ENCODE data around the gene SLC16A3.

Gene SLC16A3

GRCh38 chr17:82184761-82185160 lies 44.1 kb upstream of the SLC16A3 start:
- Histone ChIP-seq H3K14ac (ENCODE audit: low read length) (no peak overlapping the region), H3K36me3 (ENCODE audit: control insufficient read depth in 1 of 2, insufficient read depth in 2 of 2, low read length in 2 of 2) (peaks cover 26 to 34% of the 10 kb centered on the region in 2 experiments), H3K4me1 (ENCODE audit: control insufficient read depth in 1 of 2, insufficient read depth in 2 of 2, low read length in 2 of 2) (no peaks in the 10 kb centered on the region), H2AK5ac (ENCODE audit: low read length) (no peak overlapping the region), H2BK120ac (ENCODE audit: insufficient read depth, low read length, poor library complexity) (no peak overlapping the region), H2AFZ (ENCODE audit: insufficient read depth, low read length, poor library complexity) (no peak overlapping the region), H3K4me3 (ENCODE audit: low read depth, low read length) (no peak overlapping the region), H2BK12ac (ENCODE audit: low read length) (no peak overlapping the region), H3K9me3 (ENCODE audit: insufficient read depth, low read depth, low read length) (no peaks in the 10 kb centered on the region), H3K27ac (ENCODE audit: low read depth, low read length) (no peak overlapping the region), H3K4me2 (ENCODE audit: low read length) (no peak overlapping the region), H3K79me2 (ENCODE audit: control insufficient read depth, insufficient read depth, low read length, poor library complexity) (no peaks in the 10 kb centered on the region), H4K12ac (ENCODE audit: low read depth, low read length) (no peak overlapping the region), H2BK5ac (ENCODE audit: low read depth, low read length, poor library complexity) (no peak overlapping the region), H3K4ac (ENCODE audit: low read depth, low read length) (no peak overlapping the region), H4K8ac (ENCODE audit: low read depth, low read length) (no peak overlapping the region), H4K91ac (ENCODE audit: low read depth, low read length) (no peak overlapping the region), H3K9ac (ENCODE audit: low read length) (no peak overlapping the region), H3K18ac (ENCODE audit: low read length) (no peak overlapping the region), H3K27me3 (ENCODE audit: insufficient read depth, low read length) (no peaks in the 10 kb centered on the region), H3K79me1 (ENCODE audit: low read length) (no peaks in the 10 kb centered on the region), H3K23ac (ENCODE audit: low read length) (no peak overlapping the region)
- no peak for DNase-seq
- no CpG with 5 or more reads among the region's 5 CpGs for WGBS (ENCODE audit: extremely low coverage, insufficient coverage, insufficient read length)

- H3K18ac ChIP-seq (ENCODE audit: low read length), result no peak overlapping the region
- no peaks in the 10 kb centered on the region for H3K79me1 ChIP-seq (ENCODE audit: low read length)
- H3K14ac ChIP-seq (ENCODE audit: low read length), result no peak overlapping the region
- H2BK5ac ChIP-seq (ENCODE audit: low read depth, low read length, poor library complexity), result no peak overlapping the region
- no peaks in the 10 kb centered on the region for H3K79me2 ChIP-seq (ENCODE audit: control insufficient read depth, insufficient read depth, low read length, poor library complexity)
- H3K4me1 ChIP-seq (ENCODE audit: control insufficient read depth in 1 of 2, insufficient read depth in 2 of 2, low read length in 2 of 2), result no peaks in the 10 kb centered on the region
- no peak overlapping the region for H3K4me3 ChIP-seq (ENCODE audit: low read depth, low read length)
- H3K9me3 ChIP-seq (ENCODE audit: insufficient read depth, low read depth, low read length), result no peaks in the 10 kb centered on the region
- DNase-seq, result no peak
- no peak overlapping the region for H3K9ac ChIP-seq (ENCODE audit: low read length)
- no peak overlapping the region for H4K8ac ChIP-seq (ENCODE audit: low read depth, low read length)
- H2BK120ac ChIP-seq (ENCODE audit: insufficient read depth, low read length, poor library complexity), result no peak overlapping the region
- no peak overlapping the region for H4K12ac ChIP-seq (ENCODE audit: low read depth, low read length)
- no peak overlapping the region for H2BK12ac ChIP-seq (ENCODE audit: low read length)
- no peak overlapping the region for H3K4me2 ChIP-seq (ENCODE audit: low read length)
- no peaks in the 10 kb centered on the region for H3K27me3 ChIP-seq (ENCODE audit: insufficient read depth, low read length)
- H2AK5ac ChIP-seq (ENCODE audit: low read length), result no peak overlapping the region
- H3K27ac ChIP-seq (ENCODE audit: low read depth, low read length), result no peak overlapping the region
- no peak overlapping the region for H4K91ac ChIP-seq (ENCODE audit: low read depth, low read length)
- no peak overlapping the region for H2AFZ ChIP-seq (ENCODE audit: insufficient read depth, low read length, poor library complexity)
- no CpG with 5 or more reads among the region's 15 CpGs for WGBS (ENCODE audit: extremely low coverage, insufficient coverage, insufficient read length)
- H3K36me3 ChIP-seq (ENCODE audit: control insufficient read depth in 1 of 2, insufficient read depth in 2 of 2, low read length in 2 of 2), result peaks cover 22 to 27% of the 10 kb centered on the region in 2 experiments
- no peak overlapping the region for H3K4ac ChIP-seq (ENCODE audit: low read depth, low read length)
- no peak overlapping the region for H3K23ac ChIP-seq (ENCODE audit: low read length)
Observed at GRCh38 chr17:82186221-82186620, 42.6 kb upstream of the SLC16A3 start.

- Histone ChIP-seq H2BK120ac (ENCODE audit: insufficient read depth, low read length, poor library complexity) (no peak overlapping the region), H3K9me3 (ENCODE audit: insufficient read depth, low read depth, low read length) (no peaks in the 10 kb centered on the region), H3K14ac (ENCODE audit: low read length) (no peak overlapping the region)
Observed at GRCh38 chr17:82187500-82187899, 41.3 kb upstream of the SLC16A3 start.

GRCh38 chr17:82188001-82188961 lies 40.6 kb upstream of the SLC16A3 start:
- Histone ChIP-seq H3K36me3 (ENCODE audit: control insufficient read depth in 1 of 2, insufficient read depth in 2 of 2, low read length in 2 of 2) (peaks cover 30 to 31% of the 10 kb centered on the region in 2 experiments), H3K4ac (ENCODE audit: low read depth, low read length) (no peak overlapping the region), H4K8ac (ENCODE audit: low read depth, low read length) (no peak overlapping the region), H3K9ac (ENCODE audit: low read length) (no peak overlapping the region), H3K79me1 (ENCODE audit: low read length) (no peaks in the 10 kb centered on the region), H2AFZ (ENCODE audit: insufficient read depth, low read length, poor library complexity) (no peak overlapping the region), H3K9me3 (ENCODE audit: insufficient read depth, low read depth, low read length) (no peaks in the 10 kb centered on the region), H4K91ac (ENCODE audit: low read depth, low read length) (no peak overlapping the region), H3K4me2 (ENCODE audit: low read length) (no peak overlapping the region), H3K18ac (ENCODE audit: low read length) (no peak overlapping the region), H3K4me1 (ENCODE audit: control insufficient read depth in 1 of 2, insufficient read depth in 2 of 2, low read length in 2 of 2) (no peaks in the 10 kb centered on the region), H2BK5ac (ENCODE audit: low read depth, low read length, poor library complexity) (no peak overlapping the region), H2AK5ac (ENCODE audit: low read length) (no peak overlapping the region), H2BK120ac (ENCODE audit: insufficient read depth, low read length, poor library complexity) (no peak overlapping the region), H4K12ac (ENCODE audit: low read depth, low read length) (no peak overlapping the region), H3K27ac (ENCODE audit: low read depth, low read length) (no peak overlapping the region), H3K14ac (ENCODE audit: low read length) (no peak overlapping the region), H3K23ac (ENCODE audit: low read length) (no peak overlapping the region), H3K79me2 (ENCODE audit: control insufficient read depth, insufficient read depth, low read length, poor library complexity) (no peaks in the 10 kb centered on the region), H3K4me3 (ENCODE audit: low read depth, low read length) (peak overlapping the region; percentile 51), H3K27me3 (ENCODE audit: insufficient read depth, low read length) (no peaks in the 10 kb centered on the region), H2BK12ac (ENCODE audit: low read length) (no peak overlapping the region)
- no CpG with 5 or more reads among the region's 26 CpGs for WGBS (ENCODE audit: extremely low coverage, insufficient coverage, insufficient read length)
- no peak for DNase-seq

More at GRCh38 chr17:82187500-82187899, 41.3 kb upstream of the SLC16A3 start:
- no peaks in the 10 kb centered on the region for H3K27me3 ChIP-seq (ENCODE audit: insufficient read depth, low read length)
- no peak overlapping the region for H4K12ac ChIP-seq (ENCODE audit: low read depth, low read length)
- no peak overlapping the region for H3K4me2 ChIP-seq (ENCODE audit: low read length)
- no peak overlapping the region for H3K23ac ChIP-seq (ENCODE audit: low read length)
- H2BK5ac ChIP-seq (ENCODE audit: low read depth, low read length, poor library complexity), result no peak overlapping the region
- H3K4ac ChIP-seq (ENCODE audit: low read depth, low read length), result no peak overlapping the region
- no peak overlapping the region for H4K8ac ChIP-seq (ENCODE audit: low read depth, low read length)
- H3K79me1 ChIP-seq (ENCODE audit: low read length), result no peaks in the 10 kb centered on the region
- no peaks in the 10 kb centered on the region for H3K4me1 ChIP-seq (ENCODE audit: control insufficient read depth in 1 of 2, insufficient read depth in 2 of 2, low read length in 2 of 2)
- no peaks in the 10 kb centered on the region for H3K79me2 ChIP-seq (ENCODE audit: control insufficient read depth, insufficient read depth, low read length, poor library complexity)
- no peak overlapping the region for H3K18ac ChIP-seq (ENCODE audit: low read length)
- H3K27ac ChIP-seq (ENCODE audit: low read depth, low read length), result no peak overlapping the region
- DNase-seq, result no peak
- H4K91ac ChIP-seq (ENCODE audit: low read depth, low read length), result no peak overlapping the region
- H3K36me3 ChIP-seq (ENCODE audit: control insufficient read depth in 1 of 2, insufficient read depth in 2 of 2, low read length in 2 of 2), result peaks cover 27 to 29% of the 10 kb centered on the region in 2 experiments
- no peak overlapping the region for H3K4me3 ChIP-seq (ENCODE audit: low read depth, low read length)
- no peak overlapping the region for H2BK12ac ChIP-seq (ENCODE audit: low read length)
- H3K9ac ChIP-seq (ENCODE audit: low read length), result no peak overlapping the region
- H2AK5ac ChIP-seq (ENCODE audit: low read length), result no peak overlapping the region
- 100% methylated on average over 2 of the region's 23 CpGs for WGBS (ENCODE audit: extremely low coverage, insufficient coverage, insufficient read length)
- H2AFZ ChIP-seq (ENCODE audit: insufficient read depth, low read length, poor library complexity), result no peak overlapping the region

Measured in trophoblast cell (in vitro differentiated cells and primary cell).